GM21576 (cell line): ENCODE results near the gene ZNF324.

Experiments
- ATAC-seq: cut with Tn5 transposase; IDR thresholded peaks from one replicate; pipeline ENCODE4 v1.9.1; 2021; ENCODE audit warnings: mild to moderate bottlenecking, moderate library complexity; ENCODE audit not compliant: unreplicated experiment

Gene ZNF324

DNA sequence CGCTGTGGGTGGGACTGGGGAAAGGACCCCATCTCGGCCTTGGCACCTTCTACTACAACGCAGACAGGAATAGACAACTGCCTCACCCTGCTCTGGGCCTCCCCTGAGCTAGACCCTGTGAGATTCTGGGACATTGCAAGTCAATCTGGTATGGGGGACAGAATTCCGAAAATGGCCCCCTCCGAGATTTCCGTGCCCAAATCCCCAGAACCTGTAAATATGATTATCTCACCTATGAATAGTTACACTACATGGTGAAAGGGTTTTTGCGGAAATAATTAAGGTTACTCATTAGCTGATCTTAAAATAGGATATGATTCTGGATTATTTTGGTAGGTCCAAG, 53.3 kb downstream of the ZNF324 start:
- ATAC-seq, result no peak

DNA sequence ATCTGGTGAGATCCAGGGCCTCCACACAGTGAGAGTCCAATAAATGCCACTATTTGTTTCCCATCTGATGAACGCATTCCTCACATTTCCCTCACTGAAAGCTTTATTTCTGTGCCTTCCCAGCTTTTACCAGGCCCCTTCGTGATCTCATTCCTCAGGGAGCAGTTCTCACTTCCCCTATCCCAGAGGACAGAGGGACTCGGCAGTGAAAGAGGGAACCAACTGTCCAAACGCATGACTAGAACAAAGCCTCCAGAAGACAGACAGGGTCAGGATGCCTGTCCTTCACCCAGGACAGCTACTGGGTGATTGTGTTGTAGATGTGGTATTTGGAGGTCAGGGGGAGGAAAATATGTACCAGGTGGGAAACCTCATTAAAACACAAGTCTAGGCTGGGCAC, 54.8 kb downstream of the ZNF324 start:
- no peak for ATAC-seq

- no peak for ATAC-seq
These were observed 55.8 kb downstream of the ZNF324 start for GRCh38 chr19:58522709-58523108.
